ENCODE results near the gene RFX8. TPM values are rescaled to one million over a fixed set of nuclear protein-coding genes. Genes with fewer than 3 reads are reported as not detected.
A peak's percentile ranks its signal among the peaks of the same experiment; 100 is the strongest.
"Not testable (repeated sequence)": the region's sequence is repeated elsewhere in the genome, so short reads cannot be mapped to it uniquely, and the experiment has no call there.

The RFX8 gene
- total RNA-seq, 1 donor from 2014 or later, result not detected

DNA sequence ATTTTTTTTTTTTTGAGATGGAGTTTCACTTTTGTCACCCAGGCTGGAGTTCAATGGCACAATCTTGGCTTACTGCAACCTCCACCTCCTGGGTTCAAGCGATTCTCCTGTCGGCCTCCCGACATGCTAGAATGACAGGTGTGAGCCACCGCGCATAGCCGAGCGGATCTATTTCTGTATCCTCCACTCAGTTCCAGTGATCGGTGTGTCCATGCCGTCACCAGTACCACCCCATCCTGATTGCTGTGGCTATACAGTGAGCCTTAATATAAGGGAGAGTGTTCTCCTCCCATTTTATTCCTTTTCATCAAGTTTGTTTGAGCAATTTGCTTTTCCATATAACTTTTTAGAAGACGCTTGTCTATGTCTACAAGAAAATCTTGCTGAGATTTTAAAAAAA lies 35.2 kb downstream of the RFX8 start:
- ATAC-seq, result no peak

DNA sequence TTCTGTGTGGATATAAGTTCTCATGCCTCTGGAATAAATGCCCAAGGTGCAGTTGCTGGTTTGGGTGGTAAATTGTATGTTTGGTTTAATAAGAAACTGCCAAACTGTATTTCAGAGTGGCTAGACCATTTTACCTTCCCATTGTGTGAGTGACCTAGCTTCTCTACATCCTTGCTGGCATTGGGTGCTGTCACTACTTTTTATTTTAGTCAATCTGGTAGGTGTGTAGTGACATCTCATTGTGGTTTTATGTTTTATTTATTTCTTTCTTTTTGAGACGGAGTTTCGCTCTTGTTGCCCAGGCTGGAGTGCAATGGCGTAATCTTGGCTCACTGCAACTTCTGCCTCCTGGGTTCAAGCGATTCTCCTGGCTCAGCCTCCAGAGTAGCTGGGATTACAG lies 36.4 kb downstream of the RFX8 start:
- not testable (repeated sequence) for ATAC-seq

DNA sequence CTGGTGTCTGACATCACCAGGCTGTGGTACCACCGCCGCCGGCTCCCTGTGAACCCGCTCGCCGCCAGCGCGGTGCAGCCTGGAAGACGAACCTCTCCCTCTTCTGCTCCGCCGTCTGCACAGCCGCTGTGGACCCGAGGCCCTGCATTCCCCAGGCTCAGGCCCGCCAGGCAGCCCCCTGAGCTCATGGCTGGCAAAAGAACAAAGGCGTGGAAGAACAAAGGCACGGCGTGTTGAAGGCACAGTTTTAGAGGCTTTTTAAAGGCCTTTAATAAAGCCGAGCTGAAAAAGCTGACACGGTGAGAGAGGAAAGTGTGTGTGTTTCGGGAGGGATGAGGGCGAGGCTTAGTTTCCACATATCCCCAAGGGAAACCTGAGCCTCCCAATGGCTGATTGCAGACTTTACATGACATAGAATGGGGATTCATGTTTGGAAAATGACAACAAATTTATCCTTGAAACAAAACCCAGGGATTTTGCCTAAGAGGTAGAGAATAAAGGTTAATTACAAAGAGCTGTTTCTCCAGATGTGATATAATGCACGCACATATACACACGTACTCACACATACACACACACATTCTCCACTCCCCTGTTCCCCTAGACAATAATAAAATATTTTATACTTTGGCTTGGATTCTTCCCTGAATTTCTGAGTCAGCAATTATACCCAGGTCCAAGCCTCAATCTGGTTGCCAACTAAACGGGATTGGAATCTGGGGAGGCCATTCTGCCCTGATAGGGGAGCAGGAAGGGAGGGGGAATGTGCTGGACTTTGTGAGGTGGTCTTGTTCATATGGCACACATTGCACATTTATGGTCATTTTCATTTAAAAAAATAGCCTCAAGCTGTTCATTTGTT lies 39.7 kb downstream of the RFX8 start:
- peak; percentile 52 for ATAC-seq

DNA sequence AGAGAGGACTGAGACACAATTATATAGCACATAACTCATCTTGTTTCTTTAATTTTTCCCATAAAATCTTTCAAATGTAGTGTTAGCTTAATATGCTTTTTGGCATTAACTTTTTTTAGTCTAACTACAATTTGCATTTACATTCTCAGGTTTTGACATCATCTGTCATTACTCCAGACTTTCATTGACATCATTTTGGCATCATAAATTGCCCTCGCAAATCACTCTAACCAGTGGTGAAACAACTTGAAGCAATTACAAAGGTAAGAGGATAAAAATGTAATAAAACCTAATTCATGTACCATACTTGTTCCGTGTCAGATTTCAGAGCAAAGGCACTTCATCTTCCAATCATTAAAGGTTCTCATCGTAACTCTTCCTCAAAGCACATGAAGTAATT lies 41.4 kb downstream of the RFX8 start:
- no peak for ATAC-seq

DNA sequence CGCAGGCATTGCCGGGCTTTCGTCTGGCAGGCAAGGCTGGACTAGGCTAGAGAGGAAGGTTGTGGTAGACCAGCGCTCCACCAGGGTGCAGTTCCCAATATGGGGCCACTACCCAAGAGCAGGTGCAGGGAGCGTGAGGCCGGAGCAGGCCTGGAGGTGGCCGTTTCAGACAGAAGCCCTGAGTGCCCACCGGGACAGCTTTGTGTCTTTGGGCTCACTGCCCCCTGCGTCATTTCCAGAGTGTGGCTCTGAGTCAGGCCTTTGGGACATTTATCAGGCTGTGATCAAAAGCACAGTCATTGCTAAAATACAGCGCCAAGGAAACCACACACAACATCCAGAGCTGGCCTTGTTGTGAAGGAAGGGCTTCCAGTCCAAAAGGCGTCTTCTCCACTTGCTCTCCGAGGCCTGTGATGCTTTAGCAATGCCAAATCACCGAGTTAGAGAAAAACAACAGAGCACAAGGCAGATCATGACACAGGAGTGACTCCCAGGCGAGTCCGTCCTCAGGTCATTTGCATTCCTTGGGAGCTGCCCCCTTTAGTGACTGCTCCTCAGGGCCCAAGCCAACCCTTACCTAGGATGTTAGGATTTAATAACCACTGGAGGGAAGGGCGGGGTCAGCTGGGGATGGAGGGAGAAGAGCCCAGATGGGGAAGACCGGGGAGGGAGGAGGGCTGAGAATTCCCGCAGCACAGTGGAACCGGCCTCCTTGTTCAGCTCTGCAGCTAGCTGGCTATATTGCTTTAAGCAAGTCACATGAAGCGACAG lies 42.3 kb downstream of the RFX8 start:
- ATAC-seq, result no peak

DNA sequence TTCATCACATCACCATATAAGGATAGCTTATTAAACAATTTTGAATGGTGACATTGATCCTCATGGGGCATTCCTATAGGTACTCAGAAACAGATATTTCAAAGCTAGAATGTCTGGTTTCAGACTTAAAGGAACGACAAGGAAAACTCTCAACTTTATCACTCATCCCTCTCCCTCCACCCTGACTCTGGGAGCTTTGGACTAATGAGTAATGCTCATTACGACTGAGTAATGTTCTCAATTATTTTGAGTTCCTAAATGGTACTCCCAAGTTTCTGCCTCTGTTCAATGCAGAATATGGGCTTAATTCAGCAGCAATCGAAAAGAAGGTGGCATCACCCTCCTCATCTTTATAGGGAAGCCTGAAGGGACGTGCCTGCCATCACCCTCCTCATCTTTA lies 43.4 kb downstream of the RFX8 start:
- no peak for ATAC-seq

DNA sequence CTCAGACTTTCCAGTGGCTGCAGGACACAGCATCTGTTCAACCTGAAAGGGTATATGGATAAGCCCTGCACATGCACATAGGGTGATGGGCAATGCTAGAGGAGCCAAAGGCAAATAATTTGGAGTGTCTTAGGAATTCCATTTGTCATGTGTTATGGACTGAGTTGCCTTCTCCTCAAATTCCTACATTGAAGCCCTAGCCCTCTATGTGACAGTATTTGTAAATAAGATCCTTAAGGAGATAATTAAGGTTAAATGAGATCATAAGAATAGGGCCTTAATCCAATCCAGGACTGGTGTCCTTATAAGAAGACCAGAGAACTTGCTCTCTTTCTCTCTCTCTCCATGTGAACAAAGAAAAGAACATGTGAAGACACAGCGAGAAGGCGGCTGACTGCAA lies 44.8 kb downstream of the RFX8 start:
- ATAC-seq, result no peak

DNA sequence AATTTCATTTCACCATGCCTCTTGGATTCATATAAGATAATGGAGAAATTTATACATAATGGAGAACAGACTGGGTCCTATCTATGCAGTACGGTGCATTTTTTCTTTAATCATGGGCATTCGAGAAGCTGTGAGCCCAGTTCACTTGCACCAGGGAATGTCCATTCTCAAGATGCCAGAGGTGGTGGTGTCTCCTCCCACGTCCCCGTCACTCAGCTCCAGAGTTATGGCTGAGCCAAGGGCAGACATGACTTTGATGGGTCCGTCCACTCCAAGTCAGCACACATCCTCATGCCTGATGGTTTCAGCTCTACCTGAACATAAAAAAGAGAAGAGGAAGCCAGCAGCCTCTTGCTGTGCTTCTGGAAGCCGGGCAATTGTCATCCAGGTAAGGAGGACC lies 45.5 kb downstream of the RFX8 start:
- no peak for ATAC-seq

DNA sequence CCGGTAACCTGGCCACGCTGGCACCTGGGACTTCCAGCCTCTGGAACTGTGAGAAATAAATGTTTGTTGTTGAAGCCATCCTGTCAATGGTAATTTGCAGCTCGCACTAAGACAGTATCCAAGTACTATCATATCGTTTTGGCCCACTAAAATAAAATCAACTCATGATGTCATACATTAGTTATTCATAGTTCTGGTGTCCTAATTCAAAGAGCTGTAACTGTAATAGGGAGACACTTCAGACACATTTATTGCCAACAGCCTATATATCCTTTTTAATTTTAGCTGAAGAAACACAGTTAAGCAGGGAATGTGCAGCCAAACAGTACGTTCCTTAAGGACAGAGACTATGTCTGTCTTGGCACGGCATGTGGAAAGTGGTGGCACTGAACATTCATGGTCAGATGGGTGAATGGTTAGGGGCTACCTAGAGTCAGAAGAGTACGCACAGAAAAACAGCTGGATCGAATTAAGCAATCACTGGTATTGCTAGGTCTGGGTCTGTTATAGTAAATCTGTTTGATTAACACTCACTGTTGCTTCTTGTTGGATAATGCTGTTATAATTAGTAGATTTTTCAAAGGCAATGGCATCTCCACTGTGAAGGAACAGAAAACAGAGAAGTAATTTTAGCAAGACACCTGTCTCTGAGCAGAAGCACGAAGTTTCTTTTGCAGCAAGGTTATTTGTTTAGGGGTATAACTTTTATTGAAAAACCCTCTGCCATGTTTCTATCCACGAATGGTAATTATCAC lies 46.3 kb downstream of the RFX8 start:
- ATAC-seq, result no peak

DNA sequence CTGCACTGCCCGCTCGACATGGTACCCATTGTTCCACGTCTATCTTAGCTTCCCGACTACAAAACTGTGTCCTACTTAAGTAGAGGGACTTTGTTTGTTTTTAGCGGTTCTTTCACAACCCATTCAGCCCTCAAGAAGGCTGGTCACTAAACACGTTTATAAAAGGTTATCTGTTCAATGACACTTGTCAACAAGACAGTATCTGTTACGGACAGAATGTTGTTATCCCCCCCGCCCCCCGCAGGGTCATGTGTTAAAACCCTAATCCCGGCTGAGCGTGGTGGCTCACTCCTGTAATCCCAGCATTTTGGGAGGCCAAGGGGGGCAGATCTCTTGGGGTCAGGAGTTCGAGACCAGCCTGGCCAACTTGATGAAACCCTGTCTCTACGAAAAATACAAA lies 47.2 kb downstream of the RFX8 start:
- ATAC-seq, result no peak

DNA sequence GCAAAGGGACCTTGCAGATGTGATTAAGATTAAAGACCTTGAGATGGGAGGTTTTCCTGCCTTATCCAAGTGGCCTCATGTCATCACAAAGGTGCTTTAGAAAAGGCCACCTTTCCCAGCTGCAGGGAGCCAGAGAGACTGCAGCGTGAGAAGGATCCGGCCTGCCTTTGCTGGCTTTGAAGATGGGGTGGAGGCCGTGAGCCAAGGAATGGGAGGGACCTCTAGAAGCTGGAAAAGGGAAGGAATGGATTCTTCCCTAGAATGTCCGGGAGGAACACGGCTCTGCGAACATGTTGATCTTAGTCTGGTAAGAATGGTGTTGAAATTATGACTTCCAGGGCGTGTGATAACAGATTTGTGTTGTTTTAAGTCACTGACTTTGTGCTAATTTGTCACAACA lies 47.7 kb downstream of the RFX8 start:
- no peak for ATAC-seq

DNA sequence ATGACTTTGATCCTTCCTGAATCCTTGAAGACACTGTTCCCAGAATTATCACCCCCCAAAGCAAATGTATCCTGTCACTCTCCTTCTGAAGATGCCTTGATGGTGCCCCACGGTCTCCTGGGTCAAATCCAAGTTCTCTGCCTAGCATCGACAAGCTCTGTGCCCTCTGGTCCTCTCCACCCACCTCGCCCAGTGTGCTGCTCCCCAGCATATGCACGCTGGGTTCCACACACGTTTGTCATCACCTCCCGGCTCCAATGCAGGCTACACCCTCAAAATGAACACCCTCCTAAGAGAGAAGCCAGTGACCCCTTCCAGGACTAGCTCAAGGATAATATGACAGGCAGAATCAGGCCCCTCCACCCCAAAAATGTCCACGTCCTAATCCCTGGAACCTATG lies 48.1 kb downstream of the RFX8 start:
- ATAC-seq, result no peak

DNA sequence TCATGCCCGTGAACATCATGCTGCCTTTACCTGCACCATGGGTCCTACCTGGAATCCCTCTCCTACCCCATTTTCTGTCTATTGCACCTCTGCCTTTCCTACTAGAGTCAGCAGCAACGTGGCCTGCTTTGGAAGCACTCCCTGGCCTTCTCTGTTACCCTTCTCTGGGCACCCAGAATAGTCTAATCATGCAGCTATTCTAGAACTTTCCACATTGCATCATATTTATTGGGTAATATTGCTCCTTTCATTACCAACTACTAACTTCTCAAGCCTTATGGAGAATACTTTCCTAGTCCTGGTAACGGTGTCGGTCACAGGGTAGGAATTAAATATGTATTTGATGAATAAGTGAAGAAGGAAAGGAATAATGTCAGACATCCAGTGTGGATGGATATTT lies 54.3 kb downstream of the RFX8 start:
- no peak for ATAC-seq

DNA sequence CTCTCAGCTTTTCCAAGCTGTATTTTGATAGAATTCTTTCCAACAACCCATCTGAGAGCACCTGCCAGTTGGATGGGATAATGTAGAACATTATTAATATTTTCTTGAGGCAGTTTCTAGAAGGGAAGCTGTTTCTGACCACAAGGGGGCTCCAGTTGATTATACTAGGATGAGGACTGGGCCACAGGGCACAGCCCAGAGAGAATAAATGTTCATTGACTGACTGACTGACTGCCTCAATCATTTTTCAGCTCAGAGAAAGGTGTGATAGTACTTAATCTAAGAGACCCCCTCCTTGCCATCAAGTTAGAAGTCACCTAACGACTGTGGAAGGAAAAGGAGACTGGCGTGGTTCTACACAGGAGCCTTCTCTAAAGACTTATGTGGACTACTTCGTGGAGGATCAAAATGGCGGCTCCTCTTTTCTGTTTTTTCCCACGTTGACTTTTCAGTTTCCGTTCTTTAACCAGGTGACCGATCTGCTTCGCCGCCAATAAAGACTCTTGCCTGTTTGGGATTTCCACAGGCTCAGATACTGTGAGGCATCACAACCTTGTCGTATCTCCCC lies 55.7 kb downstream of the RFX8 start:
- peak; percentile 74 for ATAC-seq

DNA sequence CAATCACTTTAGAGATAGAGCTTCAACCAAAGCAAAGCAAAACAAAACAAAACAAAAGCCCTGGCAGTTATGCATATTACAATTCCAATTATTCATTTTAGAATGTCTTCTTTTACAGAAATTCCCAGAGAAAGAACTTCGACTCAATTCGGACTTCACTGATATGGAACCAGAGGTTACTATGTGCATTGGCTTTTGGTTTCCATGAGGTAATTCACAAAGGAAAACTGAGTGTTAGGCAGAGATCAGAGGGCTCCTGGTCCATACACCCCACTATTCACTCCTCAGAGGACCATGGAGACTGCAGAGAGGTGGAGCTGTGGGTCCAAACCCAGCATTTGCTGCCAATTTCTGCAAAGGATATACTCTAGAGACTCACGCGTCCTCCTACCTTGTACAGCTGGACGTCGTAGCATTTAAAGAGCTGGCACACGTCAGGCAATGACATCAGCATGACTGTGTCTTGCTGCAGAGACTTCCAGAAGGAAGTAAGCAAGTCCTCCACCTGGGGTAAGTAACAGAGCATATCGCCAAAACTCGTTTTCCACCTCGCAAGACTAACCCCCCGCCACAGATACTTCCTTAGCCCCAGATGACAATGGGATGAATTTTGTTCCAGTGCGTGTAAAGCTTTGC lies 56.3 kb downstream of the RFX8 start:
- peak; percentile 61 for ATAC-seq

DNA sequence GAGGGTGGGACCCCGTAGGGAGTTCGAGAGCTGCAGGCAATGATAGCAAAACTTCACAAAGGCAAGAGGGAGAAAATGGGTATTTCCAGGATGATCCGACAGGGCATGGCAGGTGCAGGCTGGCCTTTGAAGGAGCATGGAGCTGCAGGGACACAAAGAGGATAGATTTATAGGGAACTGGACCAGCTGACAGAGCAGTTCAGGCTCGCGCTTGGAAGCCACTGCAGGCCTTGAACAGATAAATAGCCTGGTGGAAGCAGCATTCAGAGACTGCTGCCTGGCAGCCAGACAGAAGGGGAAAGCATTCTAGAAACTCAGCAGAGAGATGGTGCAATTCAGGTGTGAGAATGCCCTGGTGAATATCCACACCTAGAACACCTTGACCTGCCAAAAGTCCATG lies 58.3 kb downstream of the RFX8 start:
- ATAC-seq, result peak; percentile 21

DNA sequence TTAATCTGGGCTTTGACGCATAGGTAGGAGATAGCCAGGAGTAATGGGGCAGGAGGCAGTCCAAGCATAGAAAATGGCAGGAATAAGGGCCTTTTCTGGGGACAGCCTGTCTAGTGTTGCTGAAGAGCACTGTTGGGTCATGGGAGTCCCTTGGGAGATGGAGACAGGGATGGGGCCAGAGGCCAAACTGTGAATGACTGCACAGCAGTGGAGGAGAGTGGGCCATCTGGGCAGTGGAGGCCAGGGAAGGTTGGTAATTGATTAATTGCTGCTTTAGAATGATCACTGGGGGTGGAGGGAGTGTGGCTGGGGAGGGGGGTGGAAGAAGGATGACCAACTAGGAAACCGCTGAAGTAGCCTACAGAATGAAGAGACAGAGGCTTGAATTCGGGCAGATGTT lies 59.0 kb downstream of the RFX8 start:
- ATAC-seq, result no peak

DNA sequence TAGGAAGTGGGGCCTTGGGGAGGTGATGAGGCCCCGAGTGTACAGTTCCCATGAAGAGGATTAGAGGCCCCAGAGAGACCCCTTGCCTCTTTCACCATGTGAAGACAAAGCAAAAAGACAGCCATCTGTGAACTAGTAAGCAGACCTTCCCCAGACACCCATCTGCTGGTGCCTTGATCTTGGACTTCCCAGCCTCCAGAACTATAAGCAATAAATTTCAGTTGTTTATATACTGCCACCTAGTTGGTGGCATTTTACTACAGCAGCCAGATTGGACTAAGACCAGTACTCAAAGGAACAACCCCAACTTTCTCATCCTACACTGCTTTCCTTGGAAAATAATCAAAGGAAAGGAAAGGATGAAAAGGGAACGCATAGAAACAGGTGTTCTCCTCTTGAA lies 59.7 kb downstream of the RFX8 start:
- no peak for ATAC-seq

DNA sequence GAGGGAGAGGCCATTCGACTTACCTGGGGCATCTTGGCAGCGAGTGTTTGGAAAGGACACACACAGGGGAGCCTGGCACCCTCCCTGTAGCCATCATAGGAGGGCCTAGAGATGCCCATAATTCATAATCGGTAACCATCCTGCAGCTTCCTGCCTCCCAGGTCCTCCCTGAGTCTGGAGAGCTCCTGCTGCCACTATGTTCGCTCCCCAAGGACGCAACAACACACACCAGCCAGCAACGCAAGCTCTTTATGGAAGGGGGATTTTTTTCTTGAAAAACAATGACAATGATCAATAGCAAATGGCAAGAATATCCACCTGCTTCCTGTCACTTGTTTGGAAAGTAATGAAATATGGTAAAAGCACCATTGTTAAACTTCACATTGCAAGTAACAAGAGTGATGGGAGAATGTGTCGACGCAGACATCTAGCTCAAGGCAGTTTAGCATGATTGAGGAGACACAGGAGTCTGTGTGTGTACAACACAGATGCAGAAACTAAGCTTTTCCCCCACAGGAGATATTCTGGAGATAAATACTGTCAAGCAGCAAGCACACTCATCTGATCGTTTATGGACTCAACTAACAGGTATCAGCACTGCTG lies 62.7 kb downstream of the RFX8 start:
- ATAC-seq, result no peak

DNA sequence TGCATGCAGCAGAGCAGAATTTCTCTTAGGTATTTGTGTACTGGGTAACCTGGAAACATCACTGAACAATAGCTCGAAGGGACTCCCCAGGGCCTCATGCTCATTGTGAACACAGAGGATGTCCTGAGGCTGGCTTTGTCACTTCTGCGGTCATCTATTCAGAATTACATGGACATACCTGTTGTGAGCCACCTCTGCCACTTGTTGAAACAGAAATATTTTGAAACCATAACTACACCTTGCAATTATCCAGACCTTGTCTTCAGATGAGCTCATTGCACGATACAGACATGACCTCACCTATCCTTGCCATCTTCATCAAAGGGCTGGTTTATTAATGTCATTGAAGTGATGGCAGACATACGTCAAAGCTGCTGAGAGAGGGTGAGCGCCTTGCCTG lies 64.2 kb downstream of the RFX8 start:
- ATAC-seq, result no peak

DNA sequence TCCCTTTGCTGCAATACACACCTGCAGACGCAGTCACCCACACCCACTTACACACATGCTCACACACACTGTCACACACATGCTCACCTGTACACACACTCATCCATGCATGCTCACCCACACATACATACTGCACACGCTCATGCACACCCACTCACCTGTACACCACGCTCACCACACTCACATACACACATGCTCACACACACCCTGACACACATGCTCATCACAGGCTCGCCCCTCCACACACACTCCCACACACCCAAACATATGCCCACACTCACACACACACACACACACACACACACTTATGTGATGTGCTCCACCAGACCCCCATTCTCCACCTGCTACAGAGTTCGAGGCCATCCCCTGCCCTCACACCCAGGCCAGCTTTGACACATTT lies 64.8 kb downstream of the RFX8 start:
- peak; percentile 21 for ATAC-seq

DNA sequence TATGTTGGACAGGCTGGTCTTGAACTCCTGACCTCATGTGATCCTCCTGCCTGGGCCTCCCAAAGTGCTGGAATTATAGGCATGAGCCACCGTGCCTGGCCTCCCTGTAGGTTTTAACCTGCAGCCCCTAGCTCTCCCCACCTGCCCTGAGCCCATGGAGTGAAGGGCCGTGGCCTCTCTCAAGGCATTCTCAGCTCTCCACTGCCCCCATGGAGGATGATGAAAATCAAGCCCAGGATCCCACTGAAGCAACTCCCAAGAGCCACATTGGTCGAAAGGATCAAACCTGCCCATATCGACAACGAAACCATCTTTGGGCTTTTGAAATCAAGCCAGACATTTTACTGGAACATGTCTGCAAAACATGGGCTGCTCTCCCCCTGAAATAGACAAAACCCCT lies 65.2 kb downstream of the RFX8 start:
- ATAC-seq, result no peak
